HG03432 (cell line): ENCODE results near the gene CIRBP.

Experiments
- ATAC-seq: cut with Tn5 transposase; IDR thresholded peaks from one replicate; pipeline ENCODE4 v1.9.1; 2021; ENCODE audit warnings: mild to moderate bottlenecking, moderate library complexity; ENCODE audit not compliant: unreplicated experiment

CIRBP gene

GRCh38 chr19:1269065-1269477 is at the start of gene CIRBP:
TSS of gene CIRBP (plus strand) at chr19:1269332. CDS start at chr19:1270934, 1,602 bp downstream.
- ATAC-seq: peak; percentile 54

- no peak for ATAC-seq
Measured at GRCh38 chr19:1219786-1220476, 49.2 kb upstream of the CIRBP start.

GRCh38 chr19:1220477-1220930 is 48.6 kb upstream of the CIRBP start:
- ATAC-seq: no peak

- ATAC-seq: no peak
Measured at GRCh38 chr19:1220976-1221903, 47.9 kb upstream of the CIRBP start.

GRCh38 chr19:1221904-1222255 is 47.3 kb upstream of the CIRBP start:
- ATAC-seq: no peak

- ATAC-seq: no peak
Measured at GRCh38 chr19:1222394-1222793, 46.7 kb upstream of the CIRBP start.

GRCh38 chr19:1223018-1223855 is 45.9 kb upstream of the CIRBP start:
- no peak for ATAC-seq

GRCh38 chr19:1224047-1224825 is 44.9 kb upstream of the CIRBP start:
- no peak for ATAC-seq

GRCh38 chr19:1224847-1225246 is 44.3 kb upstream of the CIRBP start:
- ATAC-seq: no peak

- ATAC-seq: no peak
Measured at GRCh38 chr19:1225440-1226226, 43.5 kb upstream of the CIRBP start.

GRCh38 chr19:1226227-1226518 is 43.0 kb upstream of the CIRBP start:
- ATAC-seq: no peak

- ATAC-seq: no peak
Measured at GRCh38 chr19:1226522-1227303, 42.4 kb upstream of the CIRBP start.

- ATAC-seq: no peak
Measured at GRCh38 chr19:1227304-1228054, 41.7 kb upstream of the CIRBP start.

GRCh38 chr19:1228161-1228957 is 40.8 kb upstream of the CIRBP start:
- no peak for ATAC-seq

GRCh38 chr19:1229056-1229923 is 39.8 kb upstream of the CIRBP start:
- ATAC-seq: no peak

GRCh38 chr19:1229924-1230782 is 39.0 kb upstream of the CIRBP start:
- no peak for ATAC-seq
